Left kidney (tissue), 2 donors: Measurements from ENCODE around the gene POU1F1. TPM values are rescaled to one million over a fixed set of nuclear protein-coding genes. Genes with fewer than 3 reads are reported as not detected.
"Not testable (repeated sequence)": the region's sequence is repeated elsewhere in the genome, so short reads cannot be mapped to it uniquely, and the experiment has no call there.

Source experiments
- DNase-seq: peaks from one replicate; pipeline ENCODE4 v3.0.0-alpha.2; 2013
- polyA plus RNA-seq: library from polyadenylated mRNA; unstranded; fragments of 120-200 nt; gene quantifications from one replicate; pipeline ENCODE4 v1.2.1, GENCODE V29; 2013; ENCODE audit not compliant: insufficient read length

POU1F1 gene
- polyA plus RNA-seq, 1 donor = 0.12 TPM

DNA sequence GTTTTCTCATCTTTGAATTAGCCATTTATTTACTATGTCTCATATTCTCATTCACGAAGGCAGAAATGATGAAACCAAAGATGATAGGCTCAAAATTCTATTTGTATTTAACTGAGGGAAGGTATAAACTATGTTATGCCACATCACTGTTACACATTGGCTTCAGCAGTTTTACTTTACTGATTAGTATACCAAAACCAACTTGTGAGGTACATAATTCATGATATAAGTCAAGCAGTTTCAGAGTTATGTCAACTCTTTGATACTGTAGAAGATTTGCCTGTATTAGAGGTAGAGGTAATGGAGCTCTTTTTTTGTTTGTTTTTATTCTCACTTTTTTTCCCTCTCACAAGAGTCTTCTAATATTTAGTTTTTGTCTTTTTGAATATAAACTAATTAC lies 26.4 kb downstream of the POU1F1 start:
- DNase-seq = no peak

- DNase-seq = no peak
These were observed 27.6 kb downstream of the POU1F1 start for GRCh38 chr3:87248831-87249230.

DNA sequence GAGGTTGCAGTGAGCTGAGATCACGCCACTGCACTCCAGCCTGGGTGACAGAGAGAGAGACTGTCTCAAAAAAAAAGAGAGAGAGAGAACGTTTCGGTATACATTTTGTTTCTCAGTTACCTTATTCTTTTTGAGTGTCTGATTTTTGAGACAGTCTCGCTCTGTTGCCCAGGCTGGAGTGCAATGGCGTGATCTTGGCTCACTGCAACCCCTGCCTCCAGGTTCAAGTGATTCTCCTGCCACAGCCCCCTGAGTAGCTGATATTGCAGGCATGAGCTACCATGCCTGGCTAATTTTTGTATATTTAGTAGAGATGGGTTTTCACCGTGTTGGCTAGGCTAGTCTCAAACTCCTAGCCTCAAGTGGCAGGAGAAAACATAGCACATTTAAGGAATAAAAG lies 28.2 kb downstream of the POU1F1 start:
- not testable (repeated sequence) for DNase-seq

DNA sequence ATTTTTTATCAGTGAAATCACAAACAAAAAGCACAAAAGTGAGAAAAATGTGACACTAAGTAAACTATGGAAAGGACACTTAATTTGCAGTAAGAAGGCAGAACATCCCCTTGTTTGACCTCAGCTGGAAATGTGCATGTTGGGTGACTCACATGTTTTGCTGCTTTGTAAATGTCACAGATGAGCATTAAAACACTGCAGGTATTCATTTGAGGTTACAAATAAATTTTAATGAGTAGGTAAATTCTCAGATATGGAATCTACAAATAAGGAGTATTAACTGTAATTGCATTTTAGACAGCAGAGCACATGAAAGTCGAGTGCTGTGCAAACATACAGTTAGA lies 29.0 kb downstream of the POU1F1 start:
- no peak for DNase-seq

DNA sequence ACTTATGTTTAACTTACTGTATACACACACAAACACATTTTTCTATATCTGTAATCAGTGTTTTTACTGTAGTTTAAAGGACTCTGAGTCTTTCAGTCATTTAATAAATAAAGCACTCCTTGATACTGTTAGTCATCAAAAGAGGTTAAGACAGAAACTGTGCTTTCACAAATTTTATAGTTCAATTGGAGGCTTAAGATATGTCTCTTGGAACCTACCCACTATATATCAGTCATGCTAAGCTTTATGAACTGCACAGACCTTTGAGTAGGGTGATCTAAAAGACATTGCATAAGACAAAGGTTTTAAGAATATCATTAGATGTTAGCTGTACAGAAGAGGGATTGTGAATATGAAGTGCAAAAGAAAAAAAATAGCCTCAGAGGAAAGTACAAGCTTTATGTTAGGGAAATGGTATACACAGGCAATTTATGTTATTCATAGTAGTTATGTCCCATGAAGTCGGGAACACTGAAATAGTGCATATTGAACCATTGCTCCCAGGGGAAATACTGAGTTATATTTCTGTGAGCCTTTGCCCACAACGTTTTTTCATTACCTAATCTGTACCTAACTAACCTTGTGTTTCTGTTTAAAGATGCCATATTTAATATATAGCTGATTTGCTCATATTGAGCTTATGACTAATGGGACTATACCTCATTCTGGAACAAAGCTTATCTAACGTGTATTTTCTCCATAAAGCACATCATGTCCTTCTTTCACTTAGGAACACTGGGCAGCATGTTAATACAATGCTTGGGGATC lies 29.5 kb downstream of the POU1F1 start:
- no peak for DNase-seq

DNA sequence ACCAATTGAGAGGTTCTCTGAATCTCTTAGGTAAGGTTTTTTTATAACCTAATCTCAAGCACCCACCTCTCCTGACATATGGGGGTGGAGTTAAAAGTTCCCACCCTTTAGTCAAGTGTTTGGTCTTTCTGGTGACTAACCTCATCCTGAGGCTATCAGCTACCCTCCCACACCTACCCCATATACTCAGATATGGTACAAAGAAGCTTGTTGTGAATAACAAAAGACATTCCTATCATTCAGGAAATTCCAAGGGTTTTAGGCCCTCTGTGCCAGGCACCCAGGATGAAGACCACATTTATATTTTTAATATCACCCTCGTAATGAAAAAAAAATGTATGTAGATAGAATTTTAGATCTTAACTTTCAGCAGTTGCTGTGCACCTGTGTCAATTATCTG lies 40.3 kb downstream of the POU1F1 start:
- DNase-seq = no peak

DNA sequence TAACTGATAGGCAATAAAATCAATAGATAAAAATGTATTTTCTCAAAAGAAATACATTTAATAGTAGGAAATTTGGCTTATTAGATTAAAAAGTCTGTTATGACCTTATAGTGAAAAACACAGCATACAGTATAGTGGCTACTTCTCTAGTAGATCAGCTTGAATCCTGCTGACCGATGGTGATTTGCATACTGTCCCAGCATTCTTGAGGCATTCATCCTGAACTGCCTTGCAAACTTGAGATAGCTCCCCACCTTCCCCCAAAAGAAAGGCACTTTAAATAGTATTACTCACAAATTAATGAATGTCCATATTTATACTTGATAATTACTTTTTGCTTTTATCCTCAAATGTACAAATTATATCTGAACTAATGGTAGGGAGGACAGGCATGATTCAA lies 42.6 kb downstream of the POU1F1 start:
- no peak for DNase-seq

- no peak for DNase-seq
These were observed 47.3 kb downstream of the POU1F1 start for GRCh38 chr3:87229113-87229512.

DNA sequence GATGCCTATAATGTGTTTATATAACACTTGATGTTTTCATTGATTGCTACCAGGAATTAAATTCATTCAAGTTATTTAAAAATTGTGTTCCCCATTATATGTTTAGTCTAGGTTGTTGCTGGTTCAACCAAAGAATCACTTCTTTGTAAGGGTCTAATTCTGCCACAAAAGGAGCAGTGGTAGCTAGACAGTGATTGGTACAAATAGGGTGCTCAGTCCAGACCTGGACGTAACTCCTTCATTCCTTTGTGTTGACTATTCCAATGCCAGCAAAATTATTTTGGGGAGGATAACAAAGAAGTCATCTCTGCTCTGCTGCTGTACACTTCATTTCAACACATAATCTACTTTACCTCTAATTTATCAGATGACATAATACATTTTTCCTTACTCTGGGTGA lies 48.1 kb downstream of the POU1F1 start:
- no peak for DNase-seq

GRCh38 chr3:87227835-87228144 lies 48.6 kb downstream of the POU1F1 start:
- no peak for DNase-seq

DNA sequence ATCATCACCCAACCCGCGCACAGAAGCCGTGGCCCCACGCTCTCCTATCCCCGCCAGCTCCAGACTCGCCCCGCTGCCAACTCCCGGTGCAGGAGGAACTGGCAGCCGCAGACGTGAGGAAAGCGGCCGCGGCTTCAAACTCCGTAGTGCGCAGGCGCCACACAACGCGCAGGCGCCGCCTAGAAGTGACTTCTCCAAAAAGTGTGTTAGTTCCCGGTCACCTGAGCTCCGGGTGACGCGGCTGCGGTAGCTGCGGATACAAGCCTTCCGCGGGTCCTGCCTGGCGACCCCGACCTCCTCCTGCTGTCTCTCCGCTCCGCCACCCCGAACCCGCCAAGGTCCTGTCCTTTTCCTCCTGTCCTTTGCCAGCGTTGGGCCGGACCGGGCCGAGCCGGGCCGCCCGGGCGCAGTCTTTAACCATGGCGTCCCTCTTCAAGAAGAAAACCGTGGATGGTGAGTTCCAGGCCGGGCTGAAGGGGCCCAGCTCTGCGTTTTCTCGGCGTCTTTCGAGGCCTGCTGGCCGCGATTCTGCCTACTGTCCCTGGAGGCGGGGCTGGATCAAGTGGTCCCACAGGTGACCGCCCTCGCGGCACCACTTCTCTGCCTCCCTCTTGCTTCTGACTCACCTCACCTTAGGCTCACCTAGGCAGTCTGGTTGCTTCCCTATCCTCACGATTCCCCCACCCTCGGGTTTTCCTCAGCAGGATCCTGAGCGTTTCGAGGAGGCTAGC lies 49.1 kb downstream of the POU1F1 start, which contains the start of gene CHMP2B:
TSS of gene CHMP2B (plus strand) at position 206 of the 731 bp plus-strand sequence. CDS start at position 420, 214 bp downstream.
- DNase-seq = peak; percentile 93

- no peak for DNase-seq
These were observed 50.7 kb downstream of the POU1F1 start for GRCh38 chr3:87225659-87226058.

DNA sequence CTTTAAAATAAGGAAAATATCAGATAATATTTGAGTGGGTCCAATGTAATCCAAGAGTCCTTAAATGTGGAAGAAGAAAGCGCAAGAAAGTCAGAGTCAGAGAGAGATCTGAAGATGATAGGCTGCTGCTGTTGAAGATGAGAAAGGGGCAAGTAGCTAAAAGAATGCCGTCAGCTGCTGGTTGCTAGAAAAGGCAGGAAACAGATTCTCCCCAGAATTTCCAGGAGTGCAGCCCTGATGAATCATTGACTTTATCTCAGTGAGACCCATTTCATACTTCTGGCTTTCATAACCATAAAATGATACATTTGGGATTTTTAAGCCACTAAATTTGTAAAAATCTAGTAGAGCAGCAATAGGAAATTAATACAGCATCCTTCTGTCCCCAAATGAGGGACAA lies 56.8 kb downstream of the POU1F1 start:
- no peak for DNase-seq

- no peak for DNase-seq
These were observed 57.8 kb downstream of the POU1F1 start for GRCh38 chr3:87218560-87218959.

Other genes starting within 250 kb of the POU1F1 start
- gene CHMP2B, start 49.3 kb downstream of the POU1F1 start, polyA plus RNA-seq = 56.9 TPM